GM21786 (cell line): ENCODE results near the gene CERK.

Source experiments
- ATAC-seq: cut with Tn5 transposase; IDR thresholded peaks from one replicate; pipeline ENCODE4 v1.9.1; 2021; ENCODE audit not compliant: unreplicated experiment

CERK gene

DNA sequence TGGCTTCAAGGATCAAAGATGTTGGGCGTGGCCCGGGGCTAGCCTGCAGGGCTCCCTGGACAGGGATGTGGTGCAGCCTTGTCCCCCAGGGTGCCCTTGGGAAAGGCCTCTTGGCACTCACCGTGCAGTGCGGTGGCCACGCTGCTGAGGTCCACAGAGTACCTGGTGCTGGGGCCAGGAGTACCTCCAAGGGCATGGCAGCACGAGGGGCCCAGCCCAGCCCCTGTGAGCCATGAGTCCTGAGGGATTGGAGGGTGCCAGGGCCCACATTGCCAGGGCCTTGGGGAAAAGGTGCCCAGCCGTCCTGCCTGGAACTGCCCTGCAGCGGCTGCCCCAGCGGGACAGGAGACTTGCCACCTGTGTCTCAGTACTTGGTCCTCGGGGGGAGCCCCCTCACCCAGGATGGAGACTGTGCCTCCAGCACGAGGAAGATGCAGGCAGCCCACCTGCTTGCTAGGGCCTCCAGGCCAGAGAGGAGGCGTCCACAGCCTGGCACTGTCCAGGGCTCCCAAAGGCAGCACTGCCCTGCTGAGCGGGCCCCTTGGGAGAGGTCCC is 73.7 kb downstream of the CERK start:
- no peak for ATAC-seq

DNA sequence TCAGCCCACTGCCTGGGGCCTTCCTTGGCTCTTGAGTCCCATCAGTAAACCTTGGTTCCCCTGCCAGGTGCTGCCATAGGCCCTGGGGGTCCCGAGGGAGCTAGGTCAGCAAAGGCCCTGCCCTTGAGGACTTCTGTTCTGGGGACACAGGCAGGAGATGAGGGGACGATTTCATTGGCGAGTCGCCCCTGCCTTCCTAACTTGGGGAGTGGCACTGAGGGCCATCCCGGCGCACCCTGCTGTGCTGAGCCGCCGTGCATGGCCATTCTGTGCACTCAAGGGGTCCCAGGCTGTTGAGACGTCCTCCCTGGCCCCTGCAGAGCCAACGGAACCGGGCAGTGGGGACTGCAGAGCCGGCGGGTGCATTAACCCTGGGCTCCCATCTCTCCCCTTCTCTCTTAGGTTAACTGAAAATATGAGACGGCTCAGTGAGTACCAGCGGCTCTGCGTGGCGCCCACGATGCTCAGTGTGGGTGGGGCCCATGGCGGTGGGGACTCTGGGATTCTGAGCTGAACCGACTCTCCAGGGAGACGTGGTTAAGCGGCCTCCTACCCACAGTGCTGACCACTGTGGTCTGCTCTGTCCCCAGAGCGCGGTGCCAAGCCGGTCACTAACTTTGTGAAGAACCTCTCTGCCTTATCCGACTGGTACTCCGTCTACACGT is 74.5 kb downstream of the CERK start:
- ATAC-seq, result no peak

- no peak for ATAC-seq
Measured at GRCh38 chr22:46663001-46663400, 75.1 kb downstream of the CERK start.

DNA sequence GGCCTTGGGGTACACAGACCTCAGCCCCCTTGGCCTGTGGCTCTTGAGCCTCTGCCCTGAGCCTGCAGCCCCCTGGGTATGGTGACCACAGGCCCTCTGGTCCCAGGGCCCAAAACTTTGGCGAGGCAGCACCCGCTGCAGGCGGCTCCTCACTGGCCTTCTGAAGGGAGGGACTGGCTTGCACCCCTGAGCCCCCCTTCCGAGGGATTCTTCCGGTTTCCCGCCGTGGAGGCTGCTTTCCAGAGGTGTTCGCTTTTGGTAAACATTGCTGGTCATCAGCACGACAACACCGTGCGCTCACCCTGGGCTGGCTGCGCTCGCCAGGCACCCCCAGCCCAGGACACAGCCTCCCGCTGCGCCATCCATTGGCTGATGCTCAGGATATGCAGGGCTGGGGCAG is 75.8 kb downstream of the CERK start:
- ATAC-seq, result no peak

GRCh38 chr22:46661221-46661851 is 76.7 kb downstream of the CERK start:
- no peak for ATAC-seq

DNA sequence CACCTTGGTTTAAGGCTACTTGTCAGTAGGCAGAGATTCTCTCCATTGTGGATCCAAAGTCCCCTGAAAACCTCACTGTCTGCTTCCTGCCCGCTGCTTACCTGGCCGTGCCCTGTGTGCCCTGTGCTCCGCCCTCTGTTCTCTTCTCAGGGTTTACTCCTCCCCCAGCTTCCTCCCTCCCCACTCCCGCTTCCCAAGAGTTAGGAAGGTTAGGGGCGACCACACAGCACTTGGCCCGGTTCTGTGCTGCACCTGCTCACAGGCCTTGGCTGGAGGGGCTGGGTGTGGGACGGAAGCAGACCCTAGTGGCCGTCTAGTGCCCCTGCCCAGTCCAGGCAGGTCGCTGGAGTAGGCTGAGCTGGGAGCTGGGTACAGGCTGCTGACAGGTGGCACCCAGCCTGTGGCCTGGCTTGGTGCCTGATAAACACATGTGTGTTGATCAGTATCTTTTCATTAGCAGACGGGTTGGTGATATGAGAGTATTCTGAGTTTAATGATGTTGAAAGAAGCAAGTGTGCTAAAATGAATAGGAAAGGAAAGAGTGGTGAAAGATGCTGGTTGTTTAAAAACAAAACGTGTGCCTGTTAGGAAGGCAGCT is 77.3 kb downstream of the CERK start:
- no peak for ATAC-seq

DNA sequence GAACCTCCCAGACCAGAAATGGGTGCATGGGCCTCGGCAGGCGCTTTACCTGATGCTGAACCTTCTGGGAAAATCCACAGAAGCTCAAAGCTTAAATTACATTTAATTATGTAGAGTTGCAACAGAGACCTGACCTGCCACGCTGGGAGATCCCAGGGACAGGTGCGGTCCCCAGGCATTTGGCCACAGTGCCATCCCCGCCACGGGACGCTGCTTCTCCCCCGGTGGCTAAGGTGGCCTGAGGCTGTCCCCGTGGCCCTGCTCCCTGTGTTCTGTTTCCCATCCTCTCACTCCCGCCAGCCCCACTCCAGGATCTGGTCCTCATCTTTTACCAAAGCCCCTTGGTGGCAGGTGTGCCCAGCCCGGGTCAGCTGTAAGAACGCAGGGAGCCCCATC is 78.3 kb downstream of the CERK start:
- no peak for ATAC-seq

- ATAC-seq, result no peak
Measured at GRCh38 chr22:46659059-46659790, 78.8 kb downstream of the CERK start.

DNA sequence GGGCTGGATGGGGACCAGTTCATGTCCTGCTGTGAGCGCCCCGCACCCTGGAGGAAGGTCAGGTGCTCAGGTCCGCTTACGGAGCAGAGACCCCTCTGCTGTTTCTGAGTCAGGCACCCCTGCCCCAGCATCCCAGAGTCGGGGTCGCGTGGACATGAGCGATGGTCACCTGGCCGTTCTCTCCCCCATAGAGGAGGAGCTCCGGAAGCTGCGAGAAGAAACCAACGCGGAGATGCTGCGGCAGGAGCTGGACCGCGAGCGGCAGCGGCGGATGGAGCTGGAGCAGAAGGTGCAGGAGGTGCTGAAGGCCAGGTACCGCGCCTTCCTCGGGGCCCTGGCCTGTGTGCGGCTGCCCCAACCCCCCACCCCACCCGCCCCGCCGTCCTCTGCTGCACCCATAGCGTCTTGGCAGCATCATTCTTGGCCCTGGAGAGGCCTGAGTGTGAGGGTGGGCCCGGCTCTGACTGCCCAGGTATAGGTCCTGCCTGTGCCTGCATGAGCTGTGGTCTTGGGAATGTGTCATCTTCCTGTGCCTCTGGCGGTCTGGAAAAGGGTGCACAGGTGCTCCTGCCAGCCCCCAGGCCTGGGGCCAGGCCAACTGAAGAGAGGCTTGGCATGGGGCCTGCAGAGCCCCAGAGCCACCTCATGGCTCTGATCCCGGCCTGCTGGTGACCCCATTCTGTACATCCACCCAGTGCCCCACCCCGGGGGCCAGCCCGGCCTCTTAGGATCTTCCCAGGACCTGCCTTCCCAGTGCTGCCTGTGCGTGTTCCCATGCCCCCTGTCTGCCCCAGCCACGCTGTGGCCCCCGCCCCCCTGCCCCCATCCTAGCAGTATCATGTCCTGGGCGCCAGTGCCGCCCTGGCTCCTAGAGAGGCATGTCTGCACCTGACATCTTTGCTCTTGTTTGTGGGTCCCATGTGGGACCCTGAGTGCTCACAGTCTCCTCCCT is 79.8 kb downstream of the CERK start:
- no peak for ATAC-seq

GRCh38 chr22:46657655-46657953 is 80.4 kb downstream of the CERK start:
- ATAC-seq, result no peak

GRCh38 chr22:46656856-46657654 is 81.0 kb downstream of the CERK start:
- ATAC-seq, result no peak

DNA sequence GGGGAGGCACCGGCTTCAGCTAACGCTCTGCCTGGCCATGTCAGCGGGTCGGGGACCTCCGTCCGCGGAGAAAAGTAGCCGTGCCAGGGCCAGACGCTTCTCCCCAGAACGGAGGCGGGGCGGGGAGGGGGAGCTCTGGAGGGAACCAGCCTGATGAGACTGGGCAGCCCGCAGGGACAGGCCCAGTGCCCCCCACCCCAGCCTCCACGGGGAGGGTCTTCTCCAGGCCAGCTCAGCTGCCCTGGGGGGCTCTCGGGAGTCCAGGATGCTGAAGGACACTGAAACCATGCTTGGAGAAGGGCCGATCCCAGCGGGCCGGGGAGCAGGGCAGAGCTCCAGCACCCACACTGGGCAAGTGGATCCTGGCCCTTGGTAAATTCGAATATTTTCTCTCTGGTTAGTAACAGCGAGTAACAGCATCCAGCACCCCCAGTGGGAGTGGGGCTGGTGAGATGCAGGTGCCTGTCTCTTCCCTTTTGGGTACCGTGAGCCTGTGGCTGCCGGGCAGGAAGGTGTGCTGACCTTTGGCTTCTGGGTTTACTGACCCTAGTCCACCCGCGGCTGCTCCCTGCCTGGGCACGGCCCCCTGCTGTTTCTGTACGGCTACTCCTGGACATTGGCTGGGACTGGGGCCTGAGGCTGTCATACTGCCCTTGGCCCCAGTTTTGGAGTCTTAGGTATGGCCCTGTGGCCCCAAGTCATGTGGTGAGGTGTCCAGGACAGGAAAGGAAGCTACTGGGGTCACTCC is 82.0 kb downstream of the CERK start:
- no peak for ATAC-seq

- ATAC-seq, result no peak
Measured at GRCh38 chr22:46654927-46655595, 83.0 kb downstream of the CERK start.

DNA sequence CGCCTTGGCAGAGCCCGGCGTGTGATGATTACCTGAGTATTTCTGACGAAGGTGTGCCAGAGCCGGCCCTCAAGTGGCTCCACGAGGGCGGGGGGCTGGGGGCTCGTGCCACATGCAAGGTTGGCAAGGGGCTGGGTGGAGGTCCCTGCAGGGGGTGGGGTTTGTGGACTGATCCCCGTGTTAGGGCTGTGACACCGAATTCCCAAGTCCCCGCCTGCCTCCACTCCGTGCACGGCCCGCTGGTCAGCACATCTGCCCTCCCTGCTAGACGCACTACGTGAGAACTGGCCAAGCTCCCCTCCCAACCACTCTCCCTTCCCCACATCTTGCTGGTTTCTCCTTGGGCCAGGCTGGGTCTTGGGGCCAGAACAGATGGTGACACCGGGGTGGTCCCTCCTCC is 83.6 kb downstream of the CERK start:
- no peak for ATAC-seq

GRCh38 chr22:46653596-46653995 is 84.5 kb downstream of the CERK start:
- ATAC-seq, result no peak

GRCh38 chr22:46652847-46653331 is 85.2 kb downstream of the CERK start:
- no peak for ATAC-seq

GRCh38 chr22:46652081-46652846 is 85.8 kb downstream of the CERK start:
- no peak for ATAC-seq

DNA sequence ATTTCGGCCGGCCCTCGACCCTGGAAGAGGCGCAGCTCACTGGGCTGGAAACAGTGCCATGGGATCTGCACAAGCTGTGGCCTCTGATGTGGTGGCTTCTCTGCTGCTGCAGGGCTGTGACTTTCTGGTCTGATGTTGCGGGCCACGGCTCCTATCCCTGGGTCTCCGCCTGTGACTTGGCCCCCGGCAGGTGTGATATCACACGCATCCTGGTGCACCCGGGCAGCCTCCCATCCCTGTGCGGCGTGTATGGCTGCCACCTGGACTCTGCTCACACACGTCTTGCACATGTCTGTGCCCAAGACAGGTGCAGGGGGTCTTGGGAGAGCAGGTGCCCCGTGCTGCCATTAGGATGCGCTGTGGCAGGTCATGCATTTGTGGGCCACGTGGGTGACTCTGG is 86.7 kb downstream of the CERK start:
- ATAC-seq, result no peak
